Neural cell (in vitro differentiated cells): ENCODE results near the gene LRRC56.

Experiments
- CTCF ChIP-seq: fragments of 450-650 bp; IDR thresholded peaks from 2 replicates; pipeline ENCODE4 v1.5.1; 2014; ENCODE audit warnings: antibody characterized with exemption, mild to moderate bottlenecking, moderate library complexity; ENCODE audit not compliant: poor library complexity, severe bottlenecking
- EZH2 ChIP-seq: fragments of 200-600, 300-800 bp; shearing (Covaris generic), sonication (generic); IDR thresholded peaks from 2 replicates; pipeline ENCODE4 v1.6.1; 2014; ENCODE audit warnings: antibody characterized with exemption, low read length, borderline replicate concordance, mild to moderate bottlenecking; ENCODE audit not compliant: insufficient read depth, poor library complexity, severe bottlenecking
- MXI1 ChIP-seq: fragments of 450-650 bp; conservative IDR thresholded peaks from 2 replicates; pipeline ENCODE4 v1.6.1; 2014; ENCODE audit warnings: antibody characterized with exemption, mild to moderate bottlenecking; ENCODE audit not compliant: poor library complexity, severe bottlenecking
- POLR2AphosphoS5 ChIP-seq: IDR thresholded peaks from 2 replicates; pipeline ENCODE4 v1.6.1; 2012
- RAD21 ChIP-seq: fragments of 450-650 bp; conservative IDR thresholded peaks from 2 replicates; pipeline ENCODE4 v1.6.1; 2014; ENCODE audit warnings: antibody characterized with exemption, mild to moderate bottlenecking, moderate library complexity
- SMC3 ChIP-seq: fragments of 450-650 bp; conservative IDR thresholded peaks from 2 replicates; pipeline ENCODE4 v1.6.1; 2014; ENCODE audit warnings: antibody characterized with exemption, mild to moderate bottlenecking, moderate library complexity; ENCODE audit not compliant: poor library complexity
- TAF1 ChIP-seq: IDR thresholded peaks from 2 replicates; pipeline ENCODE4 v1.6.1; 2012; ENCODE audit warnings: low read depth

DNA sequence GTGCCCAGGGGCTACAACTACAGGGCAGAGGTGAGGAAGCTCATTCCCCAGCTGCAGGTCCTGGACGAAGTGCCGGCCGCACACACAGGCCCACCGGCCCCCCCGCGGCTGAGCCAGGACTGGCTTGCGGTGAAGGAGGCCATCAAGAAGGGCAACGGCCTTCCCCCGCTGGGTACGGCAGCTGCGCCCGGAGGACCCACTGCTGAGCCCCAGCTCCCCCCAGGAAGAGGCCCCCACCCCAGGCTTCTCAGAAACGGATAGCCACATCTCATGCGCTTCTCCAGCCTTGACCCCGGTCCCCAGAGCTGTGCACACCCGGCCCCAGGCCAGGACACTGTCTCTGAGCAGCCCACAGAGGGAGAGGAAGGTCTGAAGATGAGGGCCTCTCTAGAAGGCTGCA, 13.8 kb downstream of the LRRC56 start:
- TF ChIP-seq CTCF (no peak), RAD21 (no peak), EZH2 (no peak), MXI1 (no peak), POLR2AphosphoS5 (no peak), TAF1 (no peak), SMC3 (no peak)
